WTC11 (cell line): ENCODE results near the gene MRPL22. TPM values are rescaled to one million over a fixed set of nuclear protein-coding genes. Genes with fewer than 3 reads are reported as not detected.
"Not testable (repeated sequence)": the region's sequence is repeated elsewhere in the genome, so short reads cannot be mapped to it uniquely, and the experiment has no call there.

ENCODE experiments used
- ATAC-seq: fragments of 200-7000 bp; cut with Tn5 transposase; 2 replicates; pipeline ENCODE4 v1.10.0; 2021; ENCODE audit warnings: mild to moderate bottlenecking, moderate library complexity
- CTCF ChIA-PET: fragments of 300-600 bp; sonication (Branson Sonifier 250); formaldehyde crosslinking; loops from one replicate; lab custom pipeline; 2021; ENCODE audit warnings: antibody characterized with exemption; lab: Charles Lee
- POLR2A ChIA-PET: fragments of 350-600 bp; sonication (Branson Sonifier 250); formaldehyde crosslinking; loops from one replicate; lab custom pipeline; 2021; ENCODE audit warnings: antibody characterized with exemption; lab: Charles Lee
- DNase-seq: peaks from one replicate; pipeline ENCODE4 v3.0.0; 2021; ENCODE audit warnings: low spot score
- H3K27ac Mint-ChIP-seq: 2 replicates; pipeline ENCODE4 v1.8.0; 2021; ENCODE audit warnings: mixed read lengths
- H3K27me3 Mint-ChIP-seq: 2 replicates; pipeline ENCODE4 v1.8.0; 2021; ENCODE audit warnings: low read depth, mild to moderate bottlenecking, moderate library complexity, mixed read lengths
- H3K36me3 Mint-ChIP-seq: 2 replicates; pipeline ENCODE4 v1.8.0; 2021; ENCODE audit warnings: mixed read lengths
- H3K4me1 Mint-ChIP-seq: 2 replicates; pipeline ENCODE4 v1.8.0; 2022; ENCODE audit warnings: mixed read lengths
- H3K4me3 Mint-ChIP-seq: 2 replicates; pipeline ENCODE4 v1.8.0; 2021; ENCODE audit warnings: mild to moderate bottlenecking, moderate library complexity, mixed read lengths
- H3K9me3 Mint-ChIP-seq: 2 replicates; pipeline ENCODE4 v1.8.0; 2021; ENCODE audit warnings: mixed read lengths
- ARID4B ChIP-seq: sonication (generic); formaldehyde crosslinking; IDR thresholded peaks from 2 replicates; pipeline ENCODE4 v1.8.0; 2023; ENCODE audit warnings: missing genetic modification reagents, mild to moderate bottlenecking, borderline replicate concordance
- CREB1 ChIP-seq: sonication (generic); formaldehyde crosslinking; IDR thresholded peaks from 2 replicates; pipeline ENCODE4 v1.8.0; 2023; ENCODE audit warnings: mild to moderate bottlenecking, missing genetic modification reagents
- E2F1 ChIP-seq: sonication (generic); formaldehyde crosslinking; IDR thresholded peaks from 2 replicates; pipeline ENCODE4 v1.8.0; 2022; ENCODE audit warnings: mild to moderate bottlenecking, missing genetic modification reagents
- GTF2I ChIP-seq: fragments of 250-450 bp; sonication (Bioruptor Pico); conservative IDR thresholded peaks from 2 replicates; pipeline ENCODE4 v1.4.0; 2021; ENCODE audit warnings: mild to moderate bottlenecking
- HMGXB4 ChIP-seq: sonication (generic); formaldehyde crosslinking; IDR thresholded peaks from 2 replicates; pipeline ENCODE4 v1.8.1; 2023; ENCODE audit warnings: mild to moderate bottlenecking, moderate library complexity, missing genetic modification reagents
- JUN ChIP-seq: sonication (generic); formaldehyde crosslinking; IDR thresholded peaks from 2 replicates; pipeline ENCODE4 v1.8.0; 2023; ENCODE audit warnings: mild to moderate bottlenecking, missing genetic modification reagents
- KAT7 ChIP-seq: sonication (generic); formaldehyde crosslinking; IDR thresholded peaks from 2 replicates; pipeline ENCODE4 v1.8.1; 2023; ENCODE audit warnings: missing genetic modification reagents, mild to moderate bottlenecking, borderline replicate concordance
- MAX ChIP-seq: sonication (generic); formaldehyde crosslinking; IDR thresholded peaks from 2 replicates; pipeline ENCODE4 v1.8.0; 2022; ENCODE audit warnings: mild to moderate bottlenecking, missing genetic modification reagents
- MXD4 ChIP-seq: fragments of 250-450 bp; sonication (Bioruptor Pico); IDR thresholded peaks from 2 replicates; pipeline ENCODE4 v1.8.0; 2021; ENCODE audit warnings: mild to moderate bottlenecking, moderate library complexity, borderline replicate concordance
- NR3C1 ChIP-seq: sonication (generic); formaldehyde crosslinking; conservative IDR thresholded peaks from 2 replicates; pipeline ENCODE4 v1.8.1; 2023; ENCODE audit warnings: low read depth, mild to moderate bottlenecking, missing genetic modification reagents
- RELA ChIP-seq: sonication (generic); formaldehyde crosslinking; IDR thresholded peaks from 2 replicates; pipeline ENCODE4 v1.8.1; 2022; ENCODE audit warnings: missing genetic modification reagents, mild to moderate bottlenecking, borderline replicate concordance
- SMAD3 ChIP-seq: sonication (generic); formaldehyde crosslinking; IDR thresholded peaks from 2 replicates; pipeline ENCODE4 v1.8.0; 2022; ENCODE audit warnings: missing genetic modification reagents, mild to moderate bottlenecking, borderline replicate concordance
- SMAD4 ChIP-seq: sonication (generic); formaldehyde crosslinking; IDR thresholded peaks from 2 replicates; pipeline ENCODE4 v1.8.0; 2022; ENCODE audit warnings: mild to moderate bottlenecking, missing genetic modification reagents
- TP53 ChIP-seq: sonication (generic); formaldehyde crosslinking; IDR thresholded peaks from 2 replicates; pipeline ENCODE4 v1.8.1; 2023; ENCODE audit warnings: mild to moderate bottlenecking, missing genetic modification reagents
- ZMAT4 ChIP-seq: fragments of 250-450 bp; sonication (Bioruptor Pico); IDR thresholded peaks from 2 replicates; pipeline ENCODE4 v1.9.0; 2021; ENCODE audit warnings: mild to moderate bottlenecking
- ZNF138 ChIP-seq: sonication (generic); formaldehyde crosslinking; conservative IDR thresholded peaks from 2 replicates; pipeline ENCODE4 v1.8.1; 2022; ENCODE audit warnings: mild to moderate bottlenecking, moderate library complexity, missing genetic modification reagents
- ZNF263 ChIP-seq: sonication (generic); formaldehyde crosslinking; IDR thresholded peaks from 2 replicates; pipeline ENCODE4 v1.8.1; 2022; ENCODE audit warnings: low read depth, mild to moderate bottlenecking, moderate library complexity, missing genetic modification reagents
- ZNF317 ChIP-seq: sonication (generic); formaldehyde crosslinking; IDR thresholded peaks from 2 replicates; pipeline ENCODE4 v1.8.1; 2023; ENCODE audit warnings: low read depth, mild to moderate bottlenecking, moderate library complexity, missing genetic modification reagents, borderline replicate concordance
- ZNF671 ChIP-seq: fragments of 250-450 bp; sonication (Bioruptor Pico); IDR thresholded peaks from 2 replicates; pipeline ENCODE4 v1.8.0; 2021; ENCODE audit warnings: mild to moderate bottlenecking
- ZSCAN18 ChIP-seq: fragments of 250-450 bp; sonication (Bioruptor Pico); IDR thresholded peaks from 2 replicates; pipeline ENCODE4 v2.1.2; 2022; ENCODE audit warnings: mild to moderate bottlenecking, moderate library complexity
- total RNA-seq: library from RNA; stranded (reverse); gene quantifications from 3 replicates; pipeline ENCODE4 v1.2.3, GENCODE V29; 2021

The MRPL22 gene
- total RNA-seq, 1 experiment from 2014 or later: 52.0 TPM

GRCh38 chr5:155004138-155004744 lies 63.4 kb downstream of the MRPL22 start (continued):
- TF ChIP-seq ARID4B (CRISPR knock-in tag): no peak
- TF ChIP-seq TP53: no peak
- TF ChIP-seq JUN: no peak
- no peak for TF ChIP-seq KAT7 (CRISPR knock-in tag)
- TF ChIP-seq ZNF317 (CRISPR knock-in tag): no peak
- TF ChIP-seq ZSCAN18 (CRISPR knock-in tag): no peak
- TF ChIP-seq E2F1 (CRISPR knock-in tag): no peak
- TF ChIP-seq CREB1 (CRISPR knock-in tag): no peak
- no peak for TF ChIP-seq SMAD3 (CRISPR knock-in tag)

GRCh38 chr5:155006265-155006664 lies 65.4 kb downstream of the MRPL22 start:
- H3K9me3 Mint-ChIP-seq, H3K27ac Mint-ChIP-seq, DNase-seq, H3K36me3 Mint-ChIP-seq, H3K4me3 Mint-ChIP-seq, ATAC-seq, H3K27me3 Mint-ChIP-seq, POLR2A ChIA-PET, H3K4me1 Mint-ChIP-seq: not testable (repeated sequence)
- CTCF ChIA-PET: interaction anchor here (1.2 kb wide), 1 partner anchor 33 kb away, joined by 7 read pairs; no protein-coding TSS in a partner anchor

- Mint-ChIP-seq H3K4me1 (0 out of 2 replicates have a peak, but pooled peaks cover 7% of the 10 kb centered on the region), H3K9me3 (peaks cover 7% of the 10 kb centered on the region; the same call in 1 of the 2 replicates), H3K36me3 (no peaks in the 10 kb centered on the region), H3K27ac (no peak overlapping the region), H3K27me3 (no peaks in the 10 kb centered on the region; the same call in 1 of the 2 replicates), H3K4me3 (no peak overlapping the region)
- ATAC-seq (no peak), DNase-seq (no peak)
- POLR2A ChIA-PET: no interaction called here
- CTCF ChIA-PET: no interaction called here
- no peak for TF ChIP-seq HMGXB4 (CRISPR knock-in tag)
- no peak for TF ChIP-seq RELA (CRISPR knock-in tag)
- no peak for TF ChIP-seq ZNF263 (CRISPR knock-in tag)
- no peak for TF ChIP-seq ZNF138
- TF ChIP-seq GTF2I (CRISPR knock-in tag): no peak
- TF ChIP-seq TP53: no peak
- TF ChIP-seq ZNF671 (CRISPR knock-in tag): no peak
- TF ChIP-seq NR3C1: no peak
- no peak for TF ChIP-seq MAX (CRISPR knock-in tag)
- TF ChIP-seq ZMAT4 (CRISPR knock-in tag): no peak
- no peak for TF ChIP-seq SMAD4
- TF ChIP-seq MXD4: no peak
Observed at GRCh38 chr5:155008669-155009068, 67.8 kb downstream of the MRPL22 start.
